ENCODE data around the gene KAZN.

The KAZN gene

GRCh38 chr1:14936815-14937214 lies 338.3 kb downstream of the KAZN start:
- H3K79me2 ChIP-seq (ENCODE audit: control insufficient read depth, low read length) = no peaks in the 10 kb centered on the region
- H3K4me1 ChIP-seq (ENCODE audit: control insufficient read depth, low read length) = no peaks in the 10 kb centered on the region
- H3K27me3 ChIP-seq (ENCODE audit: control insufficient read depth, low read length) = no peaks in the 10 kb centered on the region
- no peak overlapping the region for H3K27ac ChIP-seq (ENCODE audit: low read depth, low read length)
- H3F3A ChIP-seq (ENCODE audit: control insufficient read depth, insufficient read depth) = no peaks in the 10 kb centered on the region
- H3K4me2 ChIP-seq (ENCODE audit: low read length) = no peak overlapping the region
- no peaks in the 10 kb centered on the region for H3K9me2 ChIP-seq (replicated peaks; ENCODE audit: control insufficient read depth, low read length)
- H3K4me3 ChIP-seq (ENCODE audit: low read length) = no peak overlapping the region
- H3K36me3 ChIP-seq (ENCODE audit: control insufficient read depth, low read length) = no peaks in the 10 kb centered on the region
- H3K9me3 ChIP-seq (ENCODE audit: control insufficient read depth, insufficient read depth, low read length) = no peaks in the 10 kb centered on the region
- no peaks in the 10 kb centered on the region for H4K20me1 ChIP-seq (ENCODE audit: control insufficient read depth, insufficient read depth, low read depth, low read length)
- TF ChIP-seq, protein P1, sequence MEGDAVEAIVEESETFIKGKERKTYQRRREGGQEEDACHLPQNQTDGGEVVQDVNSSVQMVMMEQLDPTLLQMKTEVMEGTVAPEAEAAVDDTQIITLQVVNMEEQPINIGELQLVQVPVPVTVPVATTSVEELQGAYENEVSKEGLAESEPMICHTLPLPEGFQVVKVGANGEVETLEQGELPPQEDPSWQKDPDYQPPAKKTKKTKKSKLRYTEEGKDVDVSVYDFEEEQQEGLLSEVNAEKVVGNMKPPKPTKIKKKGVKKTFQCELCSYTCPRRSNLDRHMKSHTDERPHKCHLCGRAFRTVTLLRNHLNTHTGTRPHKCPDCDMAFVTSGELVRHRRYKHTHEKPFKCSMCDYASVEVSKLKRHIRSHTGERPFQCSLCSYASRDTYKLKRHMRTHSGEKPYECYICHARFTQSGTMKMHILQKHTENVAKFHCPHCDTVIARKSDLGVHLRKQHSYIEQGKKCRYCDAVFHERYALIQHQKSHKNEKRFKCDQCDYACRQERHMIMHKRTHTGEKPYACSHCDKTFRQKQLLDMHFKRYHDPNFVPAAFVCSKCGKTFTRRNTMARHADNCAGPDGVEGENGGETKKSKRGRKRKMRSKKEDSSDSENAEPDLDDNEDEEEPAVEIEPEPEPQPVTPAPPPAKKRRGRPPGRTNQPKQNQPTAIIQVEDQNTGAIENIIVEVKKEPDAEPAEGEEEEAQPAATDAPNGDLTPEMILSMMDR (IDR thresholded peaks at IDR 0.05; ENCODE audit: low read depth, low read length, poor library complexity, severe bottlenecking) = no peak
- TF ChIP-seq EZH2phosphoT487 (IDR thresholded peaks at IDR 0.05; ENCODE audit: borderline replicate concordance, low read length) = no peak

GRCh38 chr1:14937288-14937949 lies 338.9 kb downstream of the KAZN start:
- Histone ChIP-seq H3K27me3 (ENCODE audit: control insufficient read depth, low read length) (no peaks in the 10 kb centered on the region), H3K4me2 (ENCODE audit: low read length) (no peak overlapping the region), H3K36me3 (ENCODE audit: control insufficient read depth, low read length) (no peaks in the 10 kb centered on the region), H3F3A (ENCODE audit: control insufficient read depth, insufficient read depth) (no peaks in the 10 kb centered on the region), H3K27ac (ENCODE audit: low read depth, low read length) (no peak overlapping the region), H3K9me3 (ENCODE audit: control insufficient read depth, insufficient read depth, low read length) (no peaks in the 10 kb centered on the region), H3K4me3 (ENCODE audit: low read length) (no peak overlapping the region), H3K9me2 (replicated peaks; ENCODE audit: control insufficient read depth, low read length) (no peaks in the 10 kb centered on the region), H3K4me1 (ENCODE audit: control insufficient read depth, low read length) (no peaks in the 10 kb centered on the region), H4K20me1 (ENCODE audit: control insufficient read depth, insufficient read depth, low read depth, low read length) (no peaks in the 10 kb centered on the region), H3K79me2 (ENCODE audit: control insufficient read depth, low read length) (no peaks in the 10 kb centered on the region)
- TF ChIP-seq, protein P1 (IDR thresholded peaks at IDR 0.05; ENCODE audit: low read depth, low read length, poor library complexity, severe bottlenecking) = no peak
- no peak for TF ChIP-seq EZH2phosphoT487 (IDR thresholded peaks at IDR 0.05; ENCODE audit: borderline replicate concordance, low read length)

DNA sequence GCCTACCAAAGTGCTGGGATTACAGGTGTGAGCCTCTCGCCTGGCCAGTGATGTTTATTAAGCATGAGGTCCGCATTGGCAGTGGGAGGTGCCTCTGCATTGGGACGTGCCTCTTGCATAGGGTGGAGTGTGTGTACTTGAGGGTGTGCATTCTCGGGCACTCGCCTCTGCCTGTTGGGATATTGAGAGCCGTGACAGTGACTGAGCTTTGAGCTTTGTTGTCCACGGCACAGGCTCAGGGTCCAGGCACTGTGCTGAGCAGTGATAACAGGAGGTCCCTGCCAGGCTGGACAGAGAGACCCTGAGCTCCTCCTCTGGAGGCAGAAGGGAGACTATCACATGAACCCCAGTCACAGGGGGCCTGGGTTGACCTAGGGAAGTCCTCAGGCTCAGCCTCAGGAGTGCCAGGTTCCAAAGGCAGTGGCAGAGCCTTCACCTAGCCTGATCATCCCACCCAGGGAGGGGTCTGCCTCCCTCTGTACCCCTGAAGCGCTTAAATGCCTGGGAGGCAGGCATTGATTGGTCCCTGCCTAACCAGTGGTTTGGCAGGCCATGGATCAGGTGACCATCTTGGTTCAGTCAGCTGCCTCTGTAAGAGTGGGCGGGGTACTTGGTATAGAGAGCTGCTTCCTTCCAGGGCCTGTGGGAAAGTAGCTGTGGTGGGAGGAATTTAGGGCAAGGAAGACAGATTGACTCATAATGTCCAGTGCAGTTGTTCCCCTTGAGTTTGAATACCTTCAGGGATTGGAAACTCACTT lies 341.2 kb downstream of the KAZN start:
- Histone ChIP-seq H3K36me3 (ENCODE audit: control insufficient read depth, low read length) (no peaks in the 10 kb centered on the region), H3K27me3 (ENCODE audit: control insufficient read depth, low read length) (no peaks in the 10 kb centered on the region), H3F3A (ENCODE audit: control insufficient read depth, insufficient read depth) (no peaks in the 10 kb centered on the region), H3K4me3 (ENCODE audit: low read length) (no peak overlapping the region), H3K9me2 (replicated peaks; ENCODE audit: control insufficient read depth, low read length) (no peaks in the 10 kb centered on the region), H3K9me3 (ENCODE audit: control insufficient read depth, insufficient read depth, low read length) (no peaks in the 10 kb centered on the region), H3K4me1 (ENCODE audit: control insufficient read depth, low read length) (no peaks in the 10 kb centered on the region), H3K27ac (ENCODE audit: low read depth, low read length) (no peak overlapping the region), H3K79me2 (ENCODE audit: control insufficient read depth, low read length) (no peaks in the 10 kb centered on the region), H4K20me1 (ENCODE audit: control insufficient read depth, insufficient read depth, low read depth, low read length) (no peaks in the 10 kb centered on the region), H3K4me2 (ENCODE audit: low read length) (no peak overlapping the region)
- no peak for TF ChIP-seq EZH2phosphoT487 (IDR thresholded peaks at IDR 0.05; ENCODE audit: borderline replicate concordance, low read length)
- TF ChIP-seq, protein P1 (IDR thresholded peaks at IDR 0.05; ENCODE audit: low read depth, low read length, poor library complexity, severe bottlenecking) = no peak
